ENCODE data around the gene ATP7A. TPM values are rescaled to one million over a fixed set of nuclear protein-coding genes. Genes with fewer than 3 reads are reported as not detected.

ATP7A gene
- total RNA-seq, 1 experiment from 2014 or later = 6.3 TPM

- Histone ChIP-seq H4K20me1 (ENCODE audit: insufficient read depth) (no peaks in the 10 kb centered on the region), H3K9ac (ENCODE audit: low read length) (no peak overlapping the region), H2AFZ (ENCODE audit: low read depth, low read length, poor library complexity, severe bottlenecking) (no peak overlapping the region), H3K79me2 (ENCODE audit: insufficient read depth, low read length) (no peaks in the 10 kb centered on the region), H3K9me3 (ENCODE audit: control insufficient read depth in 1 of 2, insufficient read depth in 1 of 2, low read depth in 1 of 2, low read length in 2 of 2) (no peaks in the 10 kb centered on the region), H3K4me2 (ENCODE audit: low read length) (no peak overlapping the region), H3K4me1 (ENCODE audit: control insufficient read depth in 1 of 2, insufficient read depth in 2 of 2, low read length in 2 of 2) (peaks cover 7 to 11% of the 10 kb centered on the region in 2 experiments), H3K4me3 (replicated peaks in 1 of 2; ENCODE audit: low read depth in 1 of 2, low read length in 2 of 2) (no peak overlapping the region), H3K9me2 (ENCODE audit: insufficient read depth) (no peaks in the 10 kb centered on the region), H3K27me3 (ENCODE audit: insufficient read depth, low read length) (no peaks in the 10 kb centered on the region), H3K27ac (ENCODE audit: low read depth, low read length) (no peak overlapping the region), H3K36me3 (ENCODE audit: control insufficient read depth in 1 of 2, insufficient read depth in 2 of 2, low read length in 2 of 2) (no peaks in the 10 kb centered on the region)
- ATAC-seq (no peak), DNase-seq (ENCODE audit: low read depth, low spot score) (no peak)
- RAD21 ChIA-PET (ENCODE audit: low non-redundant PET in 1 of 2, low total read pairs in 2 of 2, uncharacterized antibody in 2 of 2, unreplicated experiment in 2 of 2) = no interaction called here
- no TSS peak for BruUV-seq (replicated peaks)
- intact Hi-C loops (cut with micrococcal nuclease) = no loop called here
- POLR2A ChIA-PET = no interaction called here
- CTCF ChIA-PET = no interaction called here
- TF ChIP-seq, protein P1, sequence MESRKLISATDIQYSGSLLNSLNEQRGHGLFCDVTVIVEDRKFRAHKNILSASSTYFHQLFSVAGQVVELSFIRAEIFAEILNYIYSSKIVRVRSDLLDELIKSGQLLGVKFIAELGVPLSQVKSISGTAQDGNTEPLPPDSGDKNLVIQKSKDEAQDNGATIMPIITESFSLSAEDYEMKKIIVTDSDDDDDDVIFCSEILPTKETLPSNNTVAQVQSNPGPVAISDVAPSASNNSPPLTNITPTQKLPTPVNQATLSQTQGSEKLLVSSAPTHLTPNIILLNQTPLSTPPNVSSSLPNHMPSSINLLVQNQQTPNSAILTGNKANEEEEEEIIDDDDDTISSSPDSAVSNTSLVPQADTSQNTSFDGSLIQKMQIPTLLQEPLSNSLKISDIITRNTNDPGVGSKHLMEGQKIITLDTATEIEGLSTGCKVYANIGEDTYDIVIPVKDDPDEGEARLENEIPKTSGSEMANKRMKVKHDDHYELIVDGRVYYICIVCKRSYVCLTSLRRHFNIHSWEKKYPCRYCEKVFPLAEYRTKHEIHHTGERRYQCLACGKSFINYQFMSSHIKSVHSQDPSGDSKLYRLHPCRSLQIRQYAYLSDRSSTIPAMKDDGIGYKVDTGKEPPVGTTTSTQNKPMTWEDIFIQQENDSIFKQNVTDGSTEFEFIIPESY (IDR thresholded peaks at IDR 0.05; ENCODE audit: extremely low read depth, insufficient replicate concordance, low read length) = no peak
Measured at GRCh38 chrX:77936299-77936698, 25.8 kb downstream of the ATP7A start.

- DNase-seq (ENCODE audit: low read depth, low spot score) (no peak), ATAC-seq (no peak)
- Histone ChIP-seq H3K9me3 (ENCODE audit: control insufficient read depth in 1 of 2, insufficient read depth in 1 of 2, low read depth in 1 of 2, low read length in 2 of 2) (no peaks in the 10 kb centered on the region), H3K27ac (ENCODE audit: low read depth, low read length) (peak overlapping the region; percentile 52; the same call in 1 of the 2 replicates), H3K9ac (ENCODE audit: low read length) (no peak overlapping the region), H3K4me2 (ENCODE audit: low read length) (peak overlapping the region; percentile 57), H3K79me2 (ENCODE audit: insufficient read depth, low read length) (no peaks in the 10 kb centered on the region), H3K27me3 (ENCODE audit: insufficient read depth, low read length) (no peaks in the 10 kb centered on the region), H3K4me1 (ENCODE audit: control insufficient read depth in 1 of 2, insufficient read depth in 2 of 2, low read length in 2 of 2) (peaks cover 7 to 11% of the 10 kb centered on the region in 2 experiments), H2AFZ (ENCODE audit: low read depth, low read length, poor library complexity, severe bottlenecking) (no peak overlapping the region), H3K36me3 (ENCODE audit: control insufficient read depth in 1 of 2, insufficient read depth in 2 of 2, low read length in 2 of 2) (no peaks in the 10 kb centered on the region), H3K4me3 (replicated peaks in 1 of 2; ENCODE audit: low read depth in 1 of 2, low read length in 2 of 2) (no peak overlapping the region; a peak in 1 of 4 replicates), H3K9me2 (ENCODE audit: insufficient read depth) (no peaks in the 10 kb centered on the region), H4K20me1 (ENCODE audit: insufficient read depth) (no peaks in the 10 kb centered on the region)
- intact Hi-C loops (cut with micrococcal nuclease) = no loop called here
- CTCF ChIA-PET = no interaction called here
- no TSS peak for BruUV-seq (replicated peaks)
- RAD21 ChIA-PET (ENCODE audit: low non-redundant PET in 1 of 2, low total read pairs in 2 of 2, uncharacterized antibody in 2 of 2, unreplicated experiment in 2 of 2) = no interaction called here
- POLR2A ChIA-PET = no interaction called here
- 0 out of 2 replicates have a peak, but pooled peaks have one; percentile 34 for TF ChIP-seq JUND (IDR thresholded peaks at IDR 0.05)
- TF ChIP-seq RAD21 (IDR thresholded peaks at IDR 0.05; ENCODE audit: low read depth) = no peak
- TF ChIP-seq FOSL1 (IDR thresholded peaks at IDR 0.05; ENCODE audit: low read depth) = peak; percentile 47; the same call in 1 of the 2 replicates
- no peak for TF ChIP-seq ZNF274 (IDR thresholded peaks at IDR 0.05; ENCODE audit: low read depth, low read length)
Measured at GRCh38 chrX:77937291-77937690, 26.8 kb downstream of the ATP7A start.
